HUES48 (cell line): ENCODE data around the gene TSEN34.
A peak's percentile ranks its signal among the peaks of the same experiment; 100 is the strongest.
"Not testable (repeated sequence)": the region's sequence is repeated elsewhere in the genome, so short reads cannot be mapped to it uniquely, and the experiment has no call there.

Experiments used
- H3K27ac ChIP-seq: one replicate; pipeline ENCODE4 v1.7.0; 2013; ENCODE audit warnings: low read depth, low read length, inconsistent platforms
- H3K27me3 ChIP-seq: 2 replicates; pipeline ENCODE4 v1.6.1; 2013; ENCODE audit warnings: mild to moderate bottlenecking, low read length; ENCODE audit not compliant: control insufficient read depth, insufficient read depth
- H3K36me3 ChIP-seq: 2 replicates; pipeline ENCODE4 v1.6.1; 2013; ENCODE audit warnings: low read length; ENCODE audit not compliant: control insufficient read depth, insufficient read depth
- H3K4me1 ChIP-seq: 2 replicates; pipeline ENCODE4 v1.6.1; 2013; ENCODE audit warnings: mild to moderate bottlenecking, low read length; ENCODE audit not compliant: control insufficient read depth, insufficient read depth
- H3K4me3 ChIP-seq: 2 replicates; pipeline ENCODE4 v1.5.1; 2013; ENCODE audit warnings: mild to moderate bottlenecking, low read depth, low read length
- H3K9ac ChIP-seq: 2 replicates; pipeline ENCODE4 v1.6.1; 2013; ENCODE audit warnings: mild to moderate bottlenecking, low read depth, low read length, moderate library complexity
- H3K9me3 ChIP-seq: 2 replicates; pipeline ENCODE4 v1.6.1; 2013; ENCODE audit warnings: low read length; ENCODE audit not compliant: control insufficient read depth, insufficient read depth

TSEN34 gene

GRCh38 chr19:54204767-54205468 lies 13.8 kb downstream of the TSEN34 start:
- Histone ChIP-seq H3K27ac (peak overlapping the region; percentile 39), H3K9me3 (no peaks in the 10 kb centered on the region), H3K27me3 (no peaks in the 10 kb centered on the region), H3K9ac (peak overlapping the region; percentile 30), H3K36me3 (peaks cover 73% of the 10 kb centered on the region), H3K4me1 (peaks cover 28% of the 10 kb centered on the region), H3K4me3 (no peak overlapping the region; the same call in 1 of the 2 replicates)

- H3K9ac ChIP-seq, result no peak overlapping the region
- peaks cover 74% of the 10 kb centered on the region for H3K36me3 ChIP-seq
- no peak overlapping the region for H3K4me3 ChIP-seq
- H3K27me3 ChIP-seq, result no peaks in the 10 kb centered on the region
- no peaks in the 10 kb centered on the region for H3K9me3 ChIP-seq
- H3K27ac ChIP-seq, result peak overlapping the region; percentile 16
- H3K4me1 ChIP-seq, result peaks cover 28% of the 10 kb centered on the region
These were observed 15.1 kb downstream of the TSEN34 start for GRCh38 chr19:54206030-54206830.

DNA sequence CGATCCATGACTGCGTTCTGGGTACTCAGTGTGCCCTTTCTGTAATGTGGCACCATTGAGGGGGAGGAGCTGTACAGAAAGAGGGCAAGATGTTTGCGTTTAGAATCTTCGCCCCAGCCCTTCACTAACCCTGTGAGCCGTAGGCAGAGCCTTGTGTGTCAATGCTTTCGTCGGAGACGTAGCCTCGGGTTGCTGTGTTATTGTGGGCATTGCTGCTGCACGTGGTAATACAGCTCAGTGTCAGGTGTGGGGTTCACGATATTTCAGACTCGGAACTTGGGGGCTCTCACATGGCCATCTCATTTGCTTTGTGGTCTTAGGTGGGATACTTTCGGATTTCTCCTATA lies 15.7 kb downstream of the TSEN34 start:
- peaks cover 28% of the 10 kb centered on the region for H3K4me1 ChIP-seq
- H3K27ac ChIP-seq, result peak overlapping the region; percentile 16
- H3K9ac ChIP-seq, result no peak overlapping the region
- no peaks in the 10 kb centered on the region for H3K9me3 ChIP-seq
- no peak overlapping the region for H3K4me3 ChIP-seq
- no peaks in the 10 kb centered on the region for H3K27me3 ChIP-seq
- H3K36me3 ChIP-seq, result peaks cover 69% of the 10 kb centered on the region

DNA sequence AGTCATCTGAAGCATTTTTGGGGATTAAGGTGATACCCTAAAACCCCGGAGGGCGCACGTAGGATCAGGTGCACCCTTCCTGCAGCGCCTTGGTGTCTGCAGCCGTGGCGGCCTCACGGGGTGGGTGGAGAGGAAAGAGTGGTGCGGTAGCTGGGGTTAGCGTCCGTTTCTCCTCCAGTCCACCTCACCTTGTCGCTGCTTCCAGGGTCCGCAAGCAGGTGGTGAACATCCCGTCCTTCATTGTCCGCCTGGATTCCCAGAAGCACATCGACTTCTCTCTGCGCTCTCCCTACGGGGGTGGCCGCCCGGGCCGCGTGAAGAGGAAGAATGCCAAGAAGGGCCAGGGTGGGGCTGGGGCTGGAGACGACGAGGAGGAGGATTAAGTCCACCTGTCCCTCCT lies 16.1 kb downstream of the TSEN34 start:
- not testable (repeated sequence) for H3K9ac ChIP-seq, H3K4me3 ChIP-seq, H3K27ac ChIP-seq, H3K27me3 ChIP-seq, H3K9me3 ChIP-seq
- Histone ChIP-seq H3K36me3 (peaks cover 65% of the 10 kb centered on the region), H3K4me1 (peaks cover 26% of the 10 kb centered on the region)

DNA sequence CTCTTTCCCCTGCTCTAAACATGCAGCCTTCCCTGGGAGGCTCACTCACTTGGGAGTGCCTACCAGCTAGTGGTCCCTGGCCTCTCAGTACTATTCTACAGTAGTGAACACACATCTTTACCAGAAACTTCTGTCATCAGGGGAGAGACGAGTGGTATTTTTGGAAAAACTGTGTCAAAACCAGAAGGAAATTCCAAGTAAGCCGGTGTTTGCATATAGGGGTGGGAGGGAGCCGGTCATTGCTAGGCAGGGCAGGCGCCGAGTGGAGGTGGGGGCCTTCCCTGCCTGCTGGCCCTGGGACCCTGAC lies 16.5 kb downstream of the TSEN34 start:
- peak overlapping the region; percentile 0; the same call in 1 of the 2 replicates for H3K9ac ChIP-seq
- peak overlapping the region; percentile 72 for H3K27ac ChIP-seq
- no peaks in the 10 kb centered on the region for H3K9me3 ChIP-seq
- no peaks in the 10 kb centered on the region for H3K27me3 ChIP-seq
- H3K4me1 ChIP-seq, result peaks cover 22% of the 10 kb centered on the region
- peaks cover 60% of the 10 kb centered on the region for H3K36me3 ChIP-seq
- H3K4me3 ChIP-seq, result no peak overlapping the region

DNA sequence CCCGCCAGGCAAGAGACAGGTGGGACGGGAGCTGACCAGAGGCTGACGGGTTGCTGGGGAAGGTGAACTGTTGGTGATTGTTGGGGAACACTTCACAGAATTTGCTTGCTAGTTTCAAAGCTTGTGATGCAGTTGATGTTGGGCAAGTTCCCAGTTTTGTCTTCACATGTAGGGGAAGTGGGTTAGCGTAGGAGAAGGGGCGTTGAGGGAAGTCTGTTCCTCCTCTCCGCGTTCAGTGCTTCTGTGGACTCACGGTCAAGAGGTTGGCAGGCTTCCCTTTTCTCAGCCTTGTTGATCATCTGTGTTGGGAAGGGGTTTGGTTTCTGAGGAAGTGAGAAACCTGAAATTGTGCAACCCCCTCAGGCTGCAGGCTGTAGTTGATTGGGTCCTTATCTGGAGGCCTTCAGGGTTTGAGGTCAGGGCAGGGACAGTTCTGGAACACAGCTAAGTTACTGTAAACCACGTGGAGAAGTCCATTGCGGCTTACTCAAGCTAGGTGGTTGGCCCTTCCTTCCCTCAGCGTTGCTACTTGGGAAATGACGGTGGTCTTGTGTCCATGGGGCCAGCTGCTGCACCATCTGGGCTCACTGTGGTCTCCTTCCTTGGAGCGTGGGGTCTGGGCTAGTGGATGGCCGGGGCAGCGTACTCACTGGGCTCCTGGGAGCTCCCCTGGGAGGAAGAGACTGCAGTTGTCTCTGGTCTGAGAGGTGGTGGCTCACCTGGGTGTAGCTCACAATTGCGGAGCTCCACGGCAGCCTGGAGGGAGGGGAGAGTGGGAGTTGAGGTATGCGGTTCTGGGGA lies 17.1 kb downstream of the TSEN34 start:
- H3K36me3 ChIP-seq, result peaks cover 55% of the 10 kb centered on the region
- no peak overlapping the region for H3K4me3 ChIP-seq
- H3K27ac ChIP-seq, result peak overlapping the region; percentile 72
- H3K9ac ChIP-seq, result peak overlapping the region; percentile 0; the same call in 1 of the 2 replicates
- H3K4me1 ChIP-seq, result peaks cover 16% of the 10 kb centered on the region
- H3K9me3 ChIP-seq, result no peaks in the 10 kb centered on the region
- no peaks in the 10 kb centered on the region for H3K27me3 ChIP-seq

DNA sequence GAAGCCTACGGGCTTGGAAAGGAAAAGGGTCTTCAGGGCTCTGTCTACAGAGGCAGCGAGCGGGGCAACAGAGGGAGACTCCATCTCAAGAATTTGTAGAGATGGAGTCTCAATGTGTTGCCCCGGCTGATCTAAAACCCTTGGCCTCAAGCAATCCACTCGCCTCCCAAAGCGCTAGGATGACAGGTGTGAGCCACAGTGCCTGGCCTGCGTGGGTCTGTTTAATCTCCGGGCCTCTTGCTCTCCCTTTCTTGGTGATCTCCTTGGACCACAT lies 17.6 kb downstream of the TSEN34 start:
- H3K27me3 ChIP-seq, result no peaks in the 10 kb centered on the region
- peaks cover 49% of the 10 kb centered on the region for H3K36me3 ChIP-seq
- H3K4me1 ChIP-seq, result peaks cover 13% of the 10 kb centered on the region; the same call in 1 of the 2 replicates
- H3K27ac ChIP-seq, result peak overlapping the region; percentile 72
- no peak overlapping the region for H3K9ac ChIP-seq
- no peak overlapping the region for H3K4me3 ChIP-seq
- no peaks in the 10 kb centered on the region for H3K9me3 ChIP-seq

GRCh38 chr19:54209058-54209810 lies 18.1 kb downstream of the TSEN34 start:
- Histone ChIP-seq H3K4me3 (no peak overlapping the region), H3K9me3 (no peaks in the 10 kb centered on the region), H3K4me1 (peaks cover 12% of the 10 kb centered on the region; the same call in 1 of the 2 replicates), H3K36me3 (peaks cover 44% of the 10 kb centered on the region), H3K9ac (no peak overlapping the region), H3K27ac (peak overlapping the region; percentile 72), H3K27me3 (no peaks in the 10 kb centered on the region)

- no peak overlapping the region for H3K4me3 ChIP-seq
- no peaks in the 10 kb centered on the region for H3K27me3 ChIP-seq
- H3K4me1 ChIP-seq, result peaks cover 6% of the 10 kb centered on the region; the same call in 1 of the 2 replicates
- H3K27ac ChIP-seq, result peak overlapping the region; percentile 72
- H3K36me3 ChIP-seq, result peaks cover 37% of the 10 kb centered on the region
- no peak overlapping the region for H3K9ac ChIP-seq
- H3K9me3 ChIP-seq, result peaks cover 1% of the 10 kb centered on the region; the same call in 1 of the 2 replicates
These were observed 18.8 kb downstream of the TSEN34 start for GRCh38 chr19:54209811-54210494.

DNA sequence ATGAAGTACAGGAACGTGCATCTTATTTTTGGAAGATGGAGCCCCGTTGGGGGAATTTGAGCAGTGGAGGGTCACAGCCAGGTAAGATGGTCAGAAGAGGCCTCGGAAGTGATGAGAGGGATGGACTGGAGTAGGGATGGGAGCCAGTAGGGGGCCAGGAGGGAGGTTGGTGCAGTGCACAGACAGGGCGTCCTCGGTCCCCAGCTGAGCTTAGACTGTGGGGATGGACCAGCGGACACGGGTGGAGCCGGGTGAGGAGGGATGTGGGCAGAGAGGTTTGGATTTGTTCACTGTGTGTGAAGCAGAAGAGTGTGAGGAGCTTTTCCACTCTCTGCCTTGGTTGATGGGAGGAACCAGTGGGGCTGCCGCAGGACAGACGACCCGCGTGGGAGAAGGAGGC lies 20.1 kb downstream of the TSEN34 start:
- no peak overlapping the region for H3K9ac ChIP-seq
- H3K4me1 ChIP-seq, result no peaks in the 10 kb centered on the region
- H3K9me3 ChIP-seq, result peaks cover 2% of the 10 kb centered on the region; the same call in 1 of the 2 replicates
- H3K36me3 ChIP-seq, result peaks cover 24% of the 10 kb centered on the region
- H3K27me3 ChIP-seq, result no peaks in the 10 kb centered on the region
- H3K27ac ChIP-seq, result no peak overlapping the region
- no peak overlapping the region for H3K4me3 ChIP-seq
